Stimulated activated CD4-positive, alpha-beta T cell treated with anti-CD3 and anti-CD28 coated beads, Interleukin-4, amount 100 ng/mL, for 1 hour (primary cell): Measurements from ENCODE around the gene TNFRSF6B.
"Not testable (repeated sequence)": the region's sequence is repeated elsewhere in the genome, so short reads cannot be mapped to it uniquely, and the experiment has no call there.

ENCODE experiments used
- DNase-seq: peaks from one replicate; pipeline ENCODE4 v3.0.0-alpha.2; 2020

The TNFRSF6B gene, protein sequence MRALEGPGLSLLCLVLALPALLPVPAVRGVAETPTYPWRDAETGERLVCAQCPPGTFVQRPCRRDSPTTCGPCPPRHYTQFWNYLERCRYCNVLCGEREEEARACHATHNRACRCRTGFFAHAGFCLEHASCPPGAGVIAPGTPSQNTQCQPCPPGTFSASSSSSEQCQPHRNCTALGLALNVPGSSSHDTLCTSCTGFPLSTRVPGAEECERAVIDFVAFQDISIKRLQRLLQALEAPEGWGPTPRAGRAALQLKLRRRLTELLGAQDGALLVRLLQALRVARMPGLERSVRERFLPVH

DNA sequence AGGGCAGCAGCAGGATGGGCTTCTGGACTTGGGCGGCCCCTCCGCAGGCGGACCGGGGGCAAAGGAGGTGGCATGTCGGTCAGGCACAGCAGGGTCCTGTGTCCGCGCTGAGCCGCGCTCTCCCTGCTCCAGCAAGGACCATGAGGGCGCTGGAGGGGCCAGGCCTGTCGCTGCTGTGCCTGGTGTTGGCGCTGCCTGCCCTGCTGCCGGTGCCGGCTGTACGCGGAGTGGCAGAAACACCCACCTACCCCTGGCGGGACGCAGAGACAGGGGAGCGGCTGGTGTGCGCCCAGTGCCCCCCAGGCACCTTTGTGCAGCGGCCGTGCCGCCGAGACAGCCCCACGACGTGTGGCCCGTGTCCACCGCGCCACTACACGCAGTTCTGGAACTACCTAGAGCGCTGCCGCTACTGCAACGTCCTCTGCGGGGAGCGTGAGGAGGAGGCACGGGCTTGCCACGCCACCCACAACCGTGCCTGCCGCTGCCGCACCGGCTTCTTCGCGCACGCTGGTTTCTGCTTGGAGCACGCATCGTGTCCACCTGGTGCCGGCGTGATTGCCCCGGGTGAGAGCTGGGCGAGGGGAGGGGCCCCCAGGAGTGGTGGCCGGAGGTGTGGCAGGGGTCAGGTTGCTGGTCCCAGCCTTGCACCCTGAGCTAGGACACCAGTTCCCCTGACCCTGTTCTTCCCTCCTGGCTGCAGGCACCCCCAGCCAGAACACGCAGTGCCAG is at the start of gene TNFRSF6B:
Gene TNFRSF6B (plus strand): TSS at position 25 of the 729 bp plus-strand sequence. CDS start 116 bp downstream, at position 141.
- DNase-seq = peak; percentile 36

DNA sequence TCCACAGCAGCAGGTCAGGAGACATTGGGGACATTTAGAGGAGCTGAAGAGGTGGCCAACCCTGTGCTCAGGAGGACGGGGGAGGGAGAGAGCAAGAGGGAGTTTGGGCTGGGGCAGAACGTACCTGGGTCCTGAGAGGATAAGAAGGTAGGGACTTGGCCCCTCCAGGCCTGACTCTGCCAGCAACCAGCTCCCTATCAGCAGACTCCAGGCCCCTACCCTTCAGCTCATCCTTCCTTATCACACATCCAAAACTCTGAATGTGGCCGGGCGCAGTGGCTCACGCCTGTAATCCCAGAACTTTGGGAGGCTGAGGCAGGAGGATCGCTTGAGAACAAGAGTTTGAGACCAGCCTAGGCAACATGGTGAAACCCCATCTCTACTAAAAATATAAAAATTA is 48.3 kb upstream of the TNFRSF6B start:
- no peak for DNase-seq

DNA sequence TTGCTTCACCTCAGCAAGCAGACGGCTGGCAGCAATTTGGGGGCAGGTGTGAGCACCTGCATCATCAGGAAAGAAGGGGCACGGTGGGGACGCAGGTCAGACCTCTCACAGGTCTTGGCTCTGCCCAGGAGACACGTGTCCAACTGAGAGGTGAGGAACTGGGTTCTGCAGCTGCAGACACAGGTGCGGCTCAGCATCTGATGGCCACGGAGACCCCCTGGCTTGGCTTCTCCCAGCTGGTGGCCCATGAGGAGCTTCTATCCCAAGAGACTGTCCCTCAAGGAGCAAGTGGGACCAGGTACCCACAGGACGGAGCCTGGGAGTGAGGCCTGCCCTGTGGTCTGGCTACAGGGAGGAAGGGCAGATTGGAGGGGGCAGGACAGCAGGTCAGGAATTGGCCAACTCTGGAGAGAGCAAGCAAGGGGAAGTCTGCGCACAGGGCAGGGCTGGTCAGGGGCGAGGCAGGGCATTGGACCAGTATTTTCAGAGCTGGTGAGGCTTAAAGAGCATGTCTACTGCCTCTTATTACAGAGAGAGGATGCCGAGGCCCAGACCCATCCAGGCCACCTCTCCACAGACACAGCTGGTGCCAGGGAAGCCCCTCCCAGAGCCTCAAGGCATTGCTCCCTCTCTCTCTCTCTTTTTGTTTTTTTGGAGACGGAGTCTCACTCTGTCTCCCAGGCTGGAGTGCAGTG is 47.4 kb upstream of the TNFRSF6B start:
- DNase-seq = no peak

DNA sequence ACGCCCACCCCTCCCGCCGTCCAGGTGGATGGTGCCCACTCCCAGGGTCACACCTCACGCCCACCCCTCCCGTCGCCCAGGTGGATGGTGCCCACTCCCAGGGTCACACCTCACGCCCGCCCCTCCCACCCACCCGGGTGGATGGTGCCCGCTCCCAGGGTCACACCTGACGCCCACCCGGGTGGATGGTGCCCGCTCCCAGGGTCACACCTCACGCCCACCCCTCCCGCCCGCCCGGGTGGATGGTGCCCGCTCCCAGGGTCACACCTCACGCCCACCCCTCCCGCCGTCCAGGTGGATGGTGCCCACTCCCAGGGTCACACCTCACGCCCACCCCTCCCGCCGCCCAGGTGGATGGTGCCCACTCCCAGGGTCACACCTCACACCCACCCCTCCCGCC is 46.0 kb upstream of the TNFRSF6B start:
- DNase-seq = not testable (repeated sequence)

DNA sequence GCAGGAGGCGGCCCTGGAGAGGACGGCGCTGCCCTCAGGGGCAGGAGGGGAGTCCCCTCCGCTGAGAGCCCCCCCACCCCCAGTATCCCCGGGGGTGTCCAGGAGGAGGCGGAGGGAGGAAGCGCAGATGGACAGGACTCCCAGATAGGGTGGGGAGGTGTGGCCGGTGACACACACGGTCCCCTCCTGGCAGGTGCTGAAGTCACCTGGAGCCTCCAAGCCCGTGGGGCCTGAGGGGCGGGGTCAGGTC is 44.6 kb upstream of the TNFRSF6B start:
- DNase-seq = no peak

DNA sequence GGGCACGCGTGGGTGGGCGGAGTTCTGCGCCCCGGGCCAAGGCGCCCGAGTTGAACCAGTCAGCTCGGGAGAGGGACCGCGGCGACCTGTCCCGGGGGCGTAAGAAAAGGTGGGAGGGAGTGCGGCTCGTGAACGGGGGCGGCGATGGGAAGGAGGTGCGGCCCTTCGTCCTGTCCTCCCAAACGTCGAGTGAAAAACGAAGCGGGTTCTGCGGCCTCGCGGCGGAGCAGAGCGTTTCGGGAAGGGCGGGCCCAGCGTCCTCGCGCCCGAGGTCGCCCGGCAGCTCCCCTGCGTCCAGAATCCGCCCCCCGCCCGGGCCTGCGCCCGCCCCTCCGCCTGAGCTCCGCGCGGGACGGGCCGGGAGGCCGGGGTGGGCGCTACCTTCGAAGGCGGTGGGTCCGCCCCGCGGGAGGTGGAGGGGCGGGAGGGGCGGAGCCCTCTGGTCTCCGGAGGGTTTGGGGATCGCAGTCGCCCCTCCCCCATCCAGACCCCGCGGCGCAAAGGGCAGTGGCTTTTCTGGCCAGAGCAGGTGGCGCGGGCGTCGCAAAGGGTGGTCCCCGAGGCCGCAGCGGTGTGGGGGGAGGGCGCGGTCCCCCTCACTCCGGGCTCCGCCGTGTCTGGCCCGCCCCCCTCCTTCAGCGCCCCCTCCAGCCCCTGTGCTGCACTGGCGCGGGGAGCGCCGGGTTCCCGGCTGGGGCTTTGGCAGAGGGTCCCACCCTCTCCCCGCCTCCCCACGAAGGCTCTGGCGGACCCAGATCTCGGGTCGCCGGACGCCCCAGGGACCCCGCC is 44.1 kb upstream of the TNFRSF6B start:
- peak; percentile 46 for DNase-seq

DNA sequence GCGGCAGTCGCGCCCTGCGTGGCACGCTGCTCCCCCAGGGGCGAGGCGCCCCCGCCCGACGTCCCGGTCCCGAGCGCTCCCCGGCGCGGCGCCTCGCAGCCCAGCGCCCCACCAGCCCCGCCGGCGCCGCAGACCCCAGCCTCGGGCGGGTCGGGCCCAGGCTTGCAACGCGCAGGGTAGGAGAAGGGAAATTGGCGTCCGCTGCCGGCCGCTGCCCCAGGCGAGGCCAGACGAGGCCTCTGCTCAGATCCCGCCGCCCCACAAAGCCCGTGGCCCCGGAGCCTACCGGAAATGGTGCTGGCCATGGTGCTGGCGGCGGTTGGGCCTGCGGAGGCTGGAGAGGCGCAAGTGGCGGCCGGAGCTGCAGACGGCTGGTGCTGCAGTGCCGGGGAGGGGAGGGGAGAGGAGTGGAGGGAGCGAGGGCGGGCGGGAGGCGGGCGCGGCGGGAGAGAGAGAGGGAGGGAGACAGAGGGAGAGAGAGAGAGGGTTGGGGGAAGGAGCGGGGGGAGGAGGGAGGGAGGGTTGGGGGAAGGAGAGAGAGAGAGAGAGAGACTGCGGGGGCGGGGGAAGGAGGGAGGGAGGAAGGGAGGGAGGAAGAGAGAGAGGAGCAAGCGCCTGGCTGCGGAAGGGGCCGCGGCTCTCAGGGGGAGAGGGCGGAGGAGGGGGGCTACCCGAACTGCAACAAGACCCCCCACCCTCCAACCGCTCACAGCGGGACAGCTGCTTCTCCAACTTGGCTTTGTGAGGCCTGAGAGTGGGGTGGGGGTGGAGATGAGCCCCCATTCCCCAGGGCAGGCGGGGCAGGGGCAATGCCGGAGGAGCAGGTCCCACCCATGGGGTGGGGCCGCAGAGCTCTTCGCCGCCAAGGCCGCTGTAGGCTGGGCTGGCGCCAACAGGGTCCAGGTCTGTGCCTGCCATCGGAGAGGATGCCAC is 43.1 kb upstream of the TNFRSF6B start, which contains the start of gene STMN3:
Gene STMN3 (minus strand): TSS at position 384 of the 933 bp plus-strand sequence. CDS start 79 bp downstream, at position 305.
- DNase-seq = peak; percentile 66

DNA sequence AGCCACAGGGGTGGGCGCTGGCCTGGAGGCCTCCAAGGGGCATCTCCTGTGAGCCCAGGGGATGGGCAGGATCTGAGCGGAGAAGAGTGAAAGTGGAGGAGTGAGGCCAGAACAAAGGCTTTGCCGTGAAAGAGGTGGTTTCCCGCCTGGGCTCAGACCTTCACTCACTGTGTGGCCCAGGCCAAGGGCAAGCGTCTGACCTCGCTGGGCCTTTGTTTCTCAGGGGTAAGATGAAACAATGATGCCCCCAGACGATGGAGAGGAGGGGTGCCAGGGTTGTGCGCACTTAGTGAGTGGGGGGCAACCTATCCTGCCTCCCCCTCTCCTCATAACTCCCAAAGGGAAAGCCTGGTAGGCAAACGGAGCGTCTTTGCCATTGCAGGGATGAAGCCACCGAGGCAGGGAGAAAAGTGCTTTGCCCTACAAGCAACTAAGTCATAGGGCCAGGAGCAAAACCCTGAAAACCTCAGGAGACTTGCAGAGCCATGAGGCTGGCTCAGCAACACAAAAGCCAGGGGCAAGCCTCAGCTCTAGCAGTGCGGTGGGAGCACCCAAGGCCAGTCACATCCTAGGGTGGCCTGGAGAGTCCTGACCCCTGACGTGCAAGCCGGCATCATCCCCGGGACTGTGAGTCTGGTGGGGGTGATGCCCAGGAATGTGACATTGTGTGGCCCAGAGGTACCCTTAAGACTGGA is 42.3 kb upstream of the TNFRSF6B start:
- no peak for DNase-seq

DNA sequence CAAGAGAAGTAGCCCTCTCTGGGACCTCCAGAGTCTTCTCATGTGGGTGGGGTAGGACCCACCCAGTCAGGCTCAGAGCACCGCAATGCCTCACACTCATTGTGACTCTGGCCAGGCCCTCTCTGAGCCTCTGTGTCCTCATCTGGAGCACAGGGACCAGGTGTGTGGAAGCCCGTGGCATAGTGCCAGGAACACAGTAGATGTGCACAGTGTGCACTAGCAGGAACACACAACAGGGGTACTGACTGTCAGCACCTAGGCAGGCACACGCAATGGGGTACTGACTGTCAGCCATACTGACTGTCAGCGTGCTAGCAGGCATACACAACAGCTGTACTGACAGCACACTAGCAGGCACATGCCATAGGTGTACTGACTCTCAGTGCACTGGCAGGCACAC is 41.2 kb upstream of the TNFRSF6B start:
- DNase-seq = no peak

DNA sequence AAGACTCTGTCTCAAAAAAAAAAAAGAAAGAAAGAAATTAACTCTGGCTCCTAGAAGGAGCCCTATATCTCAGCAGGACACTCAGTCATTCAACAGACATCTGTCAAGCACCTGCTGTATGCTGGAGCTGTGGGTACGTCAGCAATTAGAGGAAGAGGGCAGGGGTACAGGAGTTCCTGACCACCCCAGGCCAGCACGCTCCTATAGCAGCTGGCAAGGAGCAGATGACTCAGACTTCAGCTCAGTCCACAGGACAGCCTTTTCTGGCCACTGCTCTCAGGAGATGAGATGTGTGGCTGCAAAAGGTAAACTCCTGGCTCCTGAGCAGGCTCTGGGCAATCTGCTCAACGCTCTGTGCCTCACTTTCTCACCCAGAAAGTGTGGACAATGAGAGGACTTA is 40.0 kb upstream of the TNFRSF6B start:
- no peak for DNase-seq

DNA sequence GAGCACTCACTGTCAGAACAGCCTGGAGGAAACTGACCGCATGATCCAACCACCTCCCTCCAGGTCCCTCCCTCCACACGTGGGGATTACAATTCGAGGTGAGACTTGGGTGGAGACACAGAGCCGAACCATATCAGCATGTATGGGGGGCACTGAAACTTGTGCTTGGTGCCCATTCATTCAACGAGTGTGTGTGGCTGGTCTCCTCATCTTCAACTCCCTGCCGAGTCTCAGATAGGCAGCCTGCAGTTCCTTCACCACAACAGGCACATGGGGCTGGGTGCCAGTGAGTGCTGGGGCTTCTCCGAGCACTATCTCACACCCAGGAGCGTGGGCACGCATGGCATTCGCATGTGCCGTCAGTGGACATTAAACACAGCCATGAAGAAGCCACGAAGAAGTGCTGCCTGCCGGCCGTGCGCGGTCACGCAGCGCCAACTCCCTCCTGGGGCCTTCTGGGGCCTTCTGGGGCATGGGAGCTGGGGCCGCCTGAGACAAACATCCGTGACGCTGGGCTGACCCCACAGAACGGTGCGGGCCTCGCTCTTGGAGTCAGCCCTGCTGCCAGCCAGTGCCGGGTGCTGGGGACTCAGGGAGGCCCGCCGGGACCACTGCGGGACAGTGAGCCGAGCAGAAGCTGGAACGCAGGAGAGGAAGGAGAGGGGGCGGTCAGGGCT is 39.1 kb upstream of the TNFRSF6B start:
- no peak for DNase-seq

DNA sequence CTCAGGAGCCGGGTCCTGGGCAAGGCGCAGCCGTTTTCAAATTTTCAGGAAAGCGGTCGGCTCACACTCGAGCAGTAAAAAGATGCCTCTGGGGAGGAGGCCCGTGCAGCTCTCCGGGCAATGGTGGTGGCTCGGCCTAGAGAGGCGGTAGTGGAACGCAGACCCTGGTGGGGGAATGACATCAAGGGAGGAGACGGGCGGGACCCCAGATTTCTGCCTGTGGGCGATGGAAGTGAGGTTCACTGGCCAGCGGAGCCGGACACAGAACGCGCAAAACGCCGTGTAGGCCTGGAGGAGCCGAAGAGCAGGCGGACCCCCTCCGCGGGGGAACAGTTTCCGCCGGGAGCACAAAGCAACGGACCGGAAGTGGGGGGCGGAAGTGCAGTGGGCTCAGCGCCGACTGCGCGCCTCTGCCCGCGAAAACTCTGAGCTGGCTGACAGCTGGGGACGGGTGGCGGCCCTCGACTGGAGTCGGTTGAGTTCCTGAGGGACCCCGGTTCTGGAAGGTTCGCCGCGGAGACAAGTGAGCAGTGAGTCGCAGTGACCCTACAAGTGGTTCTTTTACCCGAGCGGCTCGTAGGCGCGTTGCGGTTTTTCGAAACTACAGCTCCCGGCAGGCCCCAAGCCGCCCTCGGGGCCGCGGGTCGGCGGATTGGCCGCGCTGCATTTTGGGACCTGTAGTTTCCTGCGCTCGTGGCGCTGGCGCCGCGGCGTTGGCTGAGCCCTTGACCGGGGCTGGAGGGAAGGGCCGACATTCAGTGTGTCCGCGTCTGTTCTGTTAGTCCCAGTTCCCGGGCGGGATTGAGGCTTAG is 38.3 kb upstream of the TNFRSF6B start, which contains the start of gene RTEL1:
Gene RTEL1 (plus strand): TSS at position 376 of the 812 bp plus-strand sequence. CDS start 1,091 bp downstream, outside the sequence.
- peak; percentile 87 for DNase-seq

DNA sequence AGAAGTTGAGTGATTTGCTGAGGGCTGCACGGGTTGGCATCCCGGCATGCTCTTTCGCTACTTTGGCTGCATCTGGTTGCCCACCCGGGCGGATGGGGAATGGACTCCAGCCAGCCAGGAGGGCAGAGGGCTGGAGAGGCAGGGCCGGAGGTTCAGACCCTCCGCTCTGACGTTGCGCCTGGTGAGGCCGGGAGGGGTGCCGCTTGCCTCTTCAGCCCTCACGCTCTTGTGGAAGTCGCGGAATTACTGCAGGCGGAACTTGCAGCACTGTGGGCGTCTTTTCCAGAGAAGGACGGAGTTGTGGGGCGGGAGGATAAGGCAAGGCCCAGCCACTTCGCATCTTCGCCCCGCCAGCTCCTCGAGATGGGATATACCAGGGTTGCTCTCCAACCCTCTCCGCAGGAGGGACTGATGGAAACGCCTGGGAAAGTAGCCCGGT is 37.7 kb upstream of the TNFRSF6B start:
- no peak for DNase-seq

DNA sequence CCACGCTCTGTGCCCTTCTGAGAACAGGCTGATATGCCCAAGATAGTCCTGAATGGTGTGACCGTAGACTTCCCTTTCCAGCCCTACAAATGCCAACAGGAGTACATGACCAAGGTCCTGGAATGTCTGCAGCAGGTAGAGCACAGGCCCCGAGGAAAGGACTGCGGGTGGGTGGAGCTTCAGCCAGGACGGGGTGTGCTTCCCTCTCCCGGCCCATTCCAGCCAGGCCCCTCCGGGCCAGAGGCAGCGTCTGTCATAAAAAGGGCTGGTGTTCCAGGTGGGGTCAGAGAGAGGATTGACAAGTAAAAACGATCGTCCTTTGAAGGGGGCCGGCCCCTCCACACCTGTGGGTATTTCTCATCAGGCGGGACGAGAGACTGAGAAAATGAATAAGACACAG is 37.1 kb upstream of the TNFRSF6B start:
- no peak for DNase-seq

DNA sequence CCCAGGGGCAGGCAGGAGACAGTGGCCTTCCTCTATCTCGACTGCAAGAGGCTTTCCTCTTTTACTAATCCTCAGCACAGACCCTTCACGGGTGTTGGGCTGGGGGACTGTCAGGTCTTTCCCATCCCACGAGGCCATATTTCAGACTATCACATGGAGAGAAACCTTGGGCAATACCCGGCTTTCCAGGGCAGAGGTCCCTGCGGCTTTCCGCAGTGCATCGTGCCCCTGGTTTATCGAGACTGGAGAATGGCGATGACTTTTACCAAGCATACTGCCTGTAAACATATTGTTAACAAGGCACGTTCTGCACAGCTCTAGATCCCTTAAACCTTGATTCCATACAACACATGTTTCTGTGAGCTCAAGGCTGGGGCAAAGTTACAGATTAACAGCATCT is 36.3 kb upstream of the TNFRSF6B start:
- DNase-seq = not testable (repeated sequence)

DNA sequence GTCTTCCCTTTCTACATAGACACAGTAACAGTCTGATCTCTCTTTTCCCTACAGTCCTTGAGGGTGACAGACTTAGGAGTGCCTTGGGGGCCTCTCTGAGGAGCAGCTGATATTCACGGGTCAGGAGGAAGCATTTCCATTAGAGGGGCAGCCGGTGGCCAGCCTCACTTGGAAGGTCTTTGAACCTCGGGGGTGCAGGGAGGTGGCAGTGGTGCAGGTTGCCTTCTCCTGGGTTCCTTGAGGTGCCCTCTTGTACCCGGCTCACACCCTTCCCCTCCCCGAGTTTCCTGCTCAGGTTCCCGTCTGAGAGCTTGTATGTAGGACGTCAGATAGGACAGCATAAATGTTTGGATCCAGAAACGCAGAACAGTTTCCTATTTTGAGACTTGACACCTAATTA is 35.8 kb upstream of the TNFRSF6B start:
- no peak for DNase-seq

DNA sequence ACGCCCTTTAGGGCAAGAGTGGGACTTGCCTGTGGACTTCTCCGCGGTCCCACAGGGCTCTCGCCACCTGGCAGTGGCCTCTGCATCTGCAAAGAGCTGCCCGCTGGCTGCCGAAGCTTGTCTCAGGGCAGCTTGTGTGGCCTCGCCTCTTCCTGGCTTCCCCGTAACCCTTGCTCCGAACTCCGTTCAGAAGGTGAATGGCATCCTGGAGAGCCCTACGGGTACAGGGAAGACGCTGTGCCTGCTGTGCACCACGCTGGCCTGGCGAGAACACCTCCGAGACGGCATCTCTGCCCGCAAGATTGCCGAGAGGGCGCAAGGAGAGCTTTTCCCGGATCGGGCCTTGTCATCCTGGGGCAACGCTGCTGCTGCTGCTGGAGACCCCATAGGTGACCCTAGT is 35.3 kb upstream of the TNFRSF6B start:
- no peak for DNase-seq

DNA sequence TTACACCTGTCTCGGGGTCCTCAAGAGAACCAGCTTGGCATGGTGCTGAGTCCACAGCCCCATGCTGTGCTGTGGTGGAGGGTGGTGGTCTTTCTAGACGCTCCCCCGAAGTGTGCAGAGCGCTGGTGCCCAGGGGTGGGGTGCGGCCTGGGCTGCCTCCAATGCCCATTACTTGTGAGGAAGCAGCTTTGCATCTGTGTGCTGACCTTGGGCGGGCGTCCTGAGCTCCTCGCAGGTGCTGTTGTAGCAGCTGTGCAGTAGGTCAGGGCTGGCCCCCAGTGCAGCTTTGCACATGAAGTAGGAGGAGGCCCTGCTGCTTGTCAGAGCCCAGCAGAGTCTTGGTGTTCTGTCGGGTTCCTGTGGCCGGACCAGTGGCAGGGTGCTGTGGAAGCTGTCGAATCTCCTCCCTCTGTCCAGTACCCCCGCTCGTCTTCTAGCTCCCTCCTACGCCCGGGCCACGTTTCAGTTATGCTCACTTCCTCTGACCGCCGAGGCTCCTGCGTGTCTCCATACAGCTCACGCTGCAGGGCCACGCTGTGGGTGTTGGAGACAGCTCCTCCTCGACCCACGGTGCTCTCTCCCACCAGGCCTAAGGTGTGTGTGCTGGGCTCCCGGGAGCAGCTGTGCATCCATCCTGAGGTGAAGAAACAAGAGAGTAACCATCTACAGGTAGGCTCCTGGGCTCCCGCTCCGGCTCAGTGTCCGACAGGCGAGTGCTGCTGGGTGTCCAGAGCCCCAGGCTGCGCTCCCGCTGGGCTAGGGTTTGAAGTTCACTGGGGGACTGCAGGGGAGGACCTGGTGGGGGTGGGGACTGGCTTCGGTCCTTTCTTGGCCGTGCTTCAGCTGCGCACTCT is 34.3 kb upstream of the TNFRSF6B start:
- DNase-seq = no peak

DNA sequence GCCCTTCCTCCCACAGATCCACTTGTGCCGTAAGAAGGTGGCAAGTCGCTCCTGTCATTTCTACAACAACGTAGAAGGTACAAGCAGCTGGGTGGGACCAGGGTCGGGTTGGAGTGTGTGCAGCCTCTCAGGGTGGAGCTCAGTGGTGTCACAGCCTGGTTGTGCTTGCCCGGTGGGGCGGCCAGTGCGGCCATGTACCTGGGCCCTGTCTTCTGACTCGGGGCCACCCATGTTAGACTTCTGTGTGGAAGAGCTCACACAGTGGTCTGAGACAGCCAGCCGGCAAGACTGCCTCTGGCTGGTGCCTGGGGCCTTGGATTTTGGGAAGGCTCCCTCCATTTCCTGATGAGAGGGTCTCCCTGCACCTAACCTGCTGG is 33.7 kb upstream of the TNFRSF6B start:
- DNase-seq = no peak
